ENCODE results near the gene CD164L2.

DNA sequence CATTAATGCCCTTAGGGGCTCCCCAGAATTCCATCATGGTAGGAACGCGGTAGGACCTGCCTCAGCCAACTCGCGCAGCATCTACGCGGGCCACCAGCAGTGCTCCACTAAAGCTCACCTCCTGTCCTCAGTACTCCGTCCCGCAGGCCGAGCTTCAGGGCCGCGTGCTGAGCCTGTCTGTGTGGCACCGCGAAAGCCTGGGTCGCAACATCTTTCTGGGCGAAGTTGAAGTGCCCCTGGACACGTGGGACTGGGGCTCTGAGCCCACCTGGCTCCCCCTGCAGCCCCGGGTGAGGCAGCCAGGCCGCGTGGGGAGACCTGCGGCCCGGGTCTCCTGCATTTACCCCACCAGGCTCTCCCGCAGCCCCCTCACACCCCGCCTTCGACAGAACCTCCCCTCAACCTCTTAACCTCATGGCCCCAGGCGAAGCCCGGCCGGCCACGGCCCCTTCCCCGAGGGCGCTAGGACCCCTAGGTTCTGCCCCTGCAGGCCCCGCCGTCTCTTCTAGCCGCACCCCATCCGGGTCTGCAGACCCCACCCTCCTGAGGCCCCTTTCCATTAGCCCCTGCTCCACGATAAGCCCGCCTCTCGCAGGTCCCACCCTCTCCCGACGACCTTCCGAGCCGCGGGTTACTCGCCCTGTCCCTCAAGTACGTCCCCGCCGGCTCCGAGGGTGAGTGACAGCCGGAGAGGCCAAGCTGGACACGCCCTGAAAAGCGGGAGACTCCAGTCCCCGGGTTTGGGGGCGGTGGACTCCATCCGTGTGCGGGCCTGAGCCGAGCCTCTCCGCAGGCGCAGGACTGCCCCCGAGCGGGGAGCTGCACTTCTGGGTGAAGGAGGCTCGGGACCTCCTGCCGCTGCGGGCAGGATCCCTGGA is 32.2 kb downstream of the CD164L2 start:
- no peak for TF ChIP-seq EP300 (IDR thresholded peaks at IDR 0.05)
- TF ChIP-seq POLR2A (IDR thresholded peaks at IDR 0.05): no peak
- TF ChIP-seq, protein P1, sequence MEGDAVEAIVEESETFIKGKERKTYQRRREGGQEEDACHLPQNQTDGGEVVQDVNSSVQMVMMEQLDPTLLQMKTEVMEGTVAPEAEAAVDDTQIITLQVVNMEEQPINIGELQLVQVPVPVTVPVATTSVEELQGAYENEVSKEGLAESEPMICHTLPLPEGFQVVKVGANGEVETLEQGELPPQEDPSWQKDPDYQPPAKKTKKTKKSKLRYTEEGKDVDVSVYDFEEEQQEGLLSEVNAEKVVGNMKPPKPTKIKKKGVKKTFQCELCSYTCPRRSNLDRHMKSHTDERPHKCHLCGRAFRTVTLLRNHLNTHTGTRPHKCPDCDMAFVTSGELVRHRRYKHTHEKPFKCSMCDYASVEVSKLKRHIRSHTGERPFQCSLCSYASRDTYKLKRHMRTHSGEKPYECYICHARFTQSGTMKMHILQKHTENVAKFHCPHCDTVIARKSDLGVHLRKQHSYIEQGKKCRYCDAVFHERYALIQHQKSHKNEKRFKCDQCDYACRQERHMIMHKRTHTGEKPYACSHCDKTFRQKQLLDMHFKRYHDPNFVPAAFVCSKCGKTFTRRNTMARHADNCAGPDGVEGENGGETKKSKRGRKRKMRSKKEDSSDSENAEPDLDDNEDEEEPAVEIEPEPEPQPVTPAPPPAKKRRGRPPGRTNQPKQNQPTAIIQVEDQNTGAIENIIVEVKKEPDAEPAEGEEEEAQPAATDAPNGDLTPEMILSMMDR (IDR thresholded peaks at IDR 0.05): peak in 1 of 4 experiments; percentile 20

All from gastroesophageal sphincter (tissue), 3 donors.